Measurements from ENCODE around the gene PPME1.

PPME1 gene

GRCh38 chr11:74204701-74205100 lies 33.6 kb downstream of the PPME1 start:
- Histone ChIP-seq H3K36me3 (ENCODE audit: control insufficient read depth, insufficient read depth, low read length) (no peaks in the 10 kb centered on the region), H3K9me3 (ENCODE audit: control insufficient read depth, insufficient read depth, low read length) (no peaks in the 10 kb centered on the region), H3K27me3 (ENCODE audit: control insufficient read depth, insufficient read depth, low read length) (no peaks in the 10 kb centered on the region), H3K4me3 (ENCODE audit: low read depth, low read length) (no peak overlapping the region), H3K9ac (ENCODE audit: low read depth, low read length) (no peak overlapping the region), H3K4me1 (ENCODE audit: control insufficient read depth, insufficient read depth, low read length) (no peaks in the 10 kb centered on the region)

- no peaks in the 10 kb centered on the region for H3K4me1 ChIP-seq (ENCODE audit: control insufficient read depth, insufficient read depth, low read length)
- no peaks in the 10 kb centered on the region for H3K36me3 ChIP-seq (ENCODE audit: control insufficient read depth, insufficient read depth, low read length)
- H3K4me3 ChIP-seq (ENCODE audit: low read depth, low read length): no peak overlapping the region
- no peak overlapping the region for H3K9ac ChIP-seq (ENCODE audit: low read depth, low read length)
- no peaks in the 10 kb centered on the region for H3K27me3 ChIP-seq (ENCODE audit: control insufficient read depth, insufficient read depth, low read length)
- no peaks in the 10 kb centered on the region for H3K9me3 ChIP-seq (ENCODE audit: control insufficient read depth, insufficient read depth, low read length)
Measured at GRCh38 chr11:74205181-74205580, 34.1 kb downstream of the PPME1 start.

DNA sequence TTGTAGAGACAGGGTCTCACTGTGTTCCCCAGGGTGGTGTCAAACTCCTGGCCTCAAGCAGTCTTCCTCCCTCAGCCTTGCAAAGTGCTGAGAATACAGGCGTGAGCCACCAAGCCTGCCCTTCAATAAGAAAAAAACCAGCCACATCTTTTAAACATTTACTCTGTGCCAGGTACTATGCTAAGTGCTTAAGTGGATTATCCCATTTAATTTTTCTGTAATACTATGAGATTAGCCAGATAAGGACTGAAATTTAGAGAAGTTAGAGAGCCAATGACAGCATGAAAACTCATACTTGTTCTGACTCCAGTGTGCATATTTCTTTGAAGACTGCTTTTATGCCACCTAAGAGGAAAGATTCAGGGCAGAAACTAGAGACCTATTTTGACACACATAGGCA lies 35.7 kb downstream of the PPME1 start:
- Histone ChIP-seq H3K36me3 (ENCODE audit: control insufficient read depth, insufficient read depth, low read length) (no peaks in the 10 kb centered on the region), H3K9ac (ENCODE audit: low read depth, low read length) (no peak overlapping the region), H3K4me3 (ENCODE audit: low read depth, low read length) (no peak overlapping the region)

DNA sequence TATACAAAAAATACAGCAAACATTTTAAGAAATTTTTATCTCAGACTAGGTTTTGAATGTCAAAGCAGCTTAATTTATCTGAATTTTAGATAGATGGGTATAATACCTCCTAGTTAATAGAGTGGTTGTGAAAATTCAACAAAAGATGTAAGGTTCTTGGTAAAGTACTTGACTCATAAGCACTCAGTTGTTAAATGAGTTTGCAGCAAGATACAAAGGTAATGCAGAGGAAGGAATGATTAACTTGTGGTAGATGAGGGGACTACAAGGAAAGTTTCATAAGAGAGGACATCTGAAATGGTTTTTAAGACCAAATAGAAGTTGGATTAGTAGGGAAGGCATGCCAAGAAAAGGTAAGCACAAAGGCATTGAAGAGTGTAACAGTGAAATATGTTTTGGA lies 37.4 kb downstream of the PPME1 start:
- H3K36me3 ChIP-seq (ENCODE audit: control insufficient read depth, insufficient read depth, low read length): no peaks in the 10 kb centered on the region
- no peaks in the 10 kb centered on the region for H3K9me3 ChIP-seq (ENCODE audit: control insufficient read depth, insufficient read depth, low read length)
- H3K4me3 ChIP-seq (ENCODE audit: low read depth, low read length): no peak overlapping the region
- H3K4me1 ChIP-seq (ENCODE audit: control insufficient read depth, insufficient read depth, low read length): no peaks in the 10 kb centered on the region
- H3K27me3 ChIP-seq (ENCODE audit: control insufficient read depth, insufficient read depth, low read length): no peaks in the 10 kb centered on the region
- H3K9ac ChIP-seq (ENCODE audit: low read depth, low read length): no peak overlapping the region

More for the DNA sequence above, 35.7 kb downstream of the PPME1 start:
- Histone ChIP-seq H3K9me3 (ENCODE audit: control insufficient read depth, insufficient read depth, low read length) (no peaks in the 10 kb centered on the region), H3K4me1 (ENCODE audit: control insufficient read depth, insufficient read depth, low read length) (no peaks in the 10 kb centered on the region), H3K27me3 (ENCODE audit: control insufficient read depth, insufficient read depth, low read length) (no peaks in the 10 kb centered on the region)

- Histone ChIP-seq H3K36me3 (ENCODE audit: control insufficient read depth, insufficient read depth, low read length) (no peaks in the 10 kb centered on the region), H3K27me3 (ENCODE audit: control insufficient read depth, insufficient read depth, low read length) (no peaks in the 10 kb centered on the region), H3K4me3 (ENCODE audit: low read depth, low read length) (no peak overlapping the region), H3K9ac (ENCODE audit: low read depth, low read length) (no peak overlapping the region), H3K9me3 (ENCODE audit: control insufficient read depth, insufficient read depth, low read length) (no peaks in the 10 kb centered on the region), H3K4me1 (ENCODE audit: control insufficient read depth, insufficient read depth, low read length) (no peaks in the 10 kb centered on the region)
Measured at GRCh38 chr11:74212533-74212932, 41.4 kb downstream of the PPME1 start.

GRCh38 chr11:74220376-74220775 lies 49.3 kb downstream of the PPME1 start:
- Histone ChIP-seq H3K27me3 (ENCODE audit: control insufficient read depth, insufficient read depth, low read length) (no peaks in the 10 kb centered on the region), H3K4me1 (ENCODE audit: control insufficient read depth, insufficient read depth, low read length) (no peaks in the 10 kb centered on the region), H3K4me3 (ENCODE audit: low read depth, low read length) (no peak overlapping the region), H3K9me3 (ENCODE audit: control insufficient read depth, insufficient read depth, low read length) (no peaks in the 10 kb centered on the region), H3K36me3 (ENCODE audit: control insufficient read depth, insufficient read depth, low read length) (no peaks in the 10 kb centered on the region), H3K9ac (ENCODE audit: low read depth, low read length) (no peak overlapping the region)

GRCh38 chr11:74221816-74222215 lies 50.7 kb downstream of the PPME1 start:
- Histone ChIP-seq H3K9ac (ENCODE audit: low read depth, low read length) (no peak overlapping the region), H3K27me3 (ENCODE audit: control insufficient read depth, insufficient read depth, low read length) (no peaks in the 10 kb centered on the region), H3K9me3 (ENCODE audit: control insufficient read depth, insufficient read depth, low read length) (no peaks in the 10 kb centered on the region), H3K36me3 (ENCODE audit: control insufficient read depth, insufficient read depth, low read length) (no peaks in the 10 kb centered on the region), H3K4me3 (ENCODE audit: low read depth, low read length) (no peak overlapping the region), H3K4me1 (ENCODE audit: control insufficient read depth, insufficient read depth, low read length) (no peaks in the 10 kb centered on the region)

GRCh38 chr11:74225565-74225964 lies 54.5 kb downstream of the PPME1 start:
- Histone ChIP-seq H3K4me1 (ENCODE audit: control insufficient read depth, insufficient read depth, low read length) (no peaks in the 10 kb centered on the region), H3K27me3 (ENCODE audit: control insufficient read depth, insufficient read depth, low read length) (no peaks in the 10 kb centered on the region), H3K9ac (ENCODE audit: low read depth, low read length) (no peak overlapping the region)

GRCh38 chr11:74226907-74227306 lies 55.8 kb downstream of the PPME1 start:
- H3K4me1 ChIP-seq (ENCODE audit: control insufficient read depth, insufficient read depth, low read length): no peaks in the 10 kb centered on the region
- no peaks in the 10 kb centered on the region for H3K36me3 ChIP-seq (ENCODE audit: control insufficient read depth, insufficient read depth, low read length)
- no peak overlapping the region for H3K4me3 ChIP-seq (ENCODE audit: low read depth, low read length)
- H3K9ac ChIP-seq (ENCODE audit: low read depth, low read length): no peak overlapping the region
- H3K9me3 ChIP-seq (ENCODE audit: control insufficient read depth, insufficient read depth, low read length): no peaks in the 10 kb centered on the region
- H3K27me3 ChIP-seq (ENCODE audit: control insufficient read depth, insufficient read depth, low read length): no peaks in the 10 kb centered on the region

More at GRCh38 chr11:74225565-74225964, 54.5 kb downstream of the PPME1 start:
- Histone ChIP-seq H3K4me3 (ENCODE audit: low read depth, low read length) (no peak overlapping the region), H3K9me3 (ENCODE audit: control insufficient read depth, insufficient read depth, low read length) (no peaks in the 10 kb centered on the region), H3K36me3 (ENCODE audit: control insufficient read depth, insufficient read depth, low read length) (no peaks in the 10 kb centered on the region)

- Histone ChIP-seq H3K9ac (ENCODE audit: low read depth, low read length) (no peak overlapping the region), H3K4me1 (ENCODE audit: control insufficient read depth, insufficient read depth, low read length) (no peaks in the 10 kb centered on the region), H3K36me3 (ENCODE audit: control insufficient read depth, insufficient read depth, low read length) (no peaks in the 10 kb centered on the region), H3K27me3 (ENCODE audit: control insufficient read depth, insufficient read depth, low read length) (no peaks in the 10 kb centered on the region), H3K4me3 (ENCODE audit: low read depth, low read length) (no peak overlapping the region), H3K9me3 (ENCODE audit: control insufficient read depth, insufficient read depth, low read length) (no peaks in the 10 kb centered on the region)
Measured at GRCh38 chr11:74232311-74232950, 61.3 kb downstream of the PPME1 start.

GRCh38 chr11:74233683-74234082 lies 62.6 kb downstream of the PPME1 start:
- H3K27me3 ChIP-seq (ENCODE audit: control insufficient read depth, insufficient read depth, low read length): no peaks in the 10 kb centered on the region
- no peak overlapping the region for H3K4me3 ChIP-seq (ENCODE audit: low read depth, low read length)
- H3K4me1 ChIP-seq (ENCODE audit: control insufficient read depth, insufficient read depth, low read length): no peaks in the 10 kb centered on the region
- no peaks in the 10 kb centered on the region for H3K36me3 ChIP-seq (ENCODE audit: control insufficient read depth, insufficient read depth, low read length)
- no peaks in the 10 kb centered on the region for H3K9me3 ChIP-seq (ENCODE audit: control insufficient read depth, insufficient read depth, low read length)
- no peak overlapping the region for H3K9ac ChIP-seq (ENCODE audit: low read depth, low read length)

GRCh38 chr11:74235121-74235520 lies 64.0 kb downstream of the PPME1 start:
- Histone ChIP-seq H3K9me3 (ENCODE audit: control insufficient read depth, insufficient read depth, low read length) (no peaks in the 10 kb centered on the region), H3K4me3 (ENCODE audit: low read depth, low read length) (no peak overlapping the region), H3K9ac (ENCODE audit: low read depth, low read length) (no peak overlapping the region), H3K36me3 (ENCODE audit: control insufficient read depth, insufficient read depth, low read length) (peaks cover 1% of the 10 kb centered on the region), H3K4me1 (ENCODE audit: control insufficient read depth, insufficient read depth, low read length) (no peaks in the 10 kb centered on the region), H3K27me3 (ENCODE audit: control insufficient read depth, insufficient read depth, low read length) (no peaks in the 10 kb centered on the region)

Measured in iPS-15b (cell line).